Memory B cell (primary cell): Measurements from ENCODE around the gene LDAF1.
"Not testable (repeated sequence)": the region's sequence is repeated elsewhere in the genome, so short reads cannot be mapped to it uniquely, and the experiment has no call there.

Experiments used
- ATAC-seq: fragments of 150-1000 bp; cut with Tn5 transposase; 2 replicates; pipeline ENCODE4 v1.10.0; 2021; ENCODE audit warnings: low read depth, mild to moderate bottlenecking, moderate library complexity
- DNase-seq, 2 donors: peaks; one replicate each; pipeline ENCODE4 v3.0.0; 2022; ENCODE audit warnings: low spot score in 2 of 2
- H3K27ac Mint-ChIP-seq: one replicate; pipeline ENCODE4 v1.8.0; 2022; ENCODE audit warnings: mild to moderate bottlenecking, moderate library complexity, mixed read lengths
- H3K27me3 Mint-ChIP-seq: one replicate; pipeline ENCODE4 v1.8.0; 2022; ENCODE audit warnings: mixed read lengths
- H3K36me3 Mint-ChIP-seq: one replicate; pipeline ENCODE4 v1.8.0; 2022; ENCODE audit warnings: mild to moderate bottlenecking, mixed read lengths
- H3K4me1 Mint-ChIP-seq: one replicate; pipeline ENCODE4 v1.8.0; 2022; ENCODE audit warnings: mixed read lengths
- H3K4me3 Mint-ChIP-seq: one replicate; pipeline ENCODE4 v1.8.0; 2022; ENCODE audit warnings: mild to moderate bottlenecking, moderate library complexity, mixed read lengths
- H3K9me3 Mint-ChIP-seq: one replicate; pipeline ENCODE4 v1.8.0; 2022; ENCODE audit warnings: mixed read lengths

LDAF1 gene

GRCh38 chr16:21169249-21169981 is 10.9 kb downstream of the LDAF1 start:
- Mint-ChIP-seq H3K27me3 (no peaks in the 10 kb centered on the region), H3K36me3 (peaks cover 37% of the 10 kb centered on the region), H3K9me3 (no peaks in the 10 kb centered on the region), H3K4me3 (no peak overlapping the region), H3K4me1 (peaks cover 3% of the 10 kb centered on the region), H3K27ac (no peak overlapping the region)
- ATAC-seq (no peak), DNase-seq (no peak)

GRCh38 chr16:21170116-21170515 is 11.6 kb downstream of the LDAF1 start:
- H3K36me3 Mint-ChIP-seq: peaks cover 33% of the 10 kb centered on the region
- not testable (repeated sequence) for ATAC-seq, H3K4me3 Mint-ChIP-seq

GRCh38 chr16:21172650-21173049 is 14.2 kb downstream of the LDAF1 start:
- no peak overlapping the region for H3K4me3 Mint-ChIP-seq
- no peaks in the 10 kb centered on the region for H3K27me3 Mint-ChIP-seq
- no peaks in the 10 kb centered on the region for H3K4me1 Mint-ChIP-seq
- no peak overlapping the region for H3K27ac Mint-ChIP-seq
- no peaks in the 10 kb centered on the region for H3K9me3 Mint-ChIP-seq
- ATAC-seq (no peak), DNase-seq (no peak)
- peaks cover 33% of the 10 kb centered on the region for H3K36me3 Mint-ChIP-seq

More at GRCh38 chr16:21170116-21170515, 11.6 kb downstream of the LDAF1 start:
- not testable (repeated sequence) for H3K27me3 Mint-ChIP-seq, DNase-seq, H3K4me1 Mint-ChIP-seq, H3K9me3 Mint-ChIP-seq, H3K27ac Mint-ChIP-seq

GRCh38 chr16:21175397-21175796 is 16.9 kb downstream of the LDAF1 start:
- no peaks in the 10 kb centered on the region for H3K27me3 Mint-ChIP-seq
- H3K27ac Mint-ChIP-seq: no peak overlapping the region
- peaks cover 47% of the 10 kb centered on the region for H3K36me3 Mint-ChIP-seq
- DNase-seq (no peak), ATAC-seq (no peak)
- no peaks in the 10 kb centered on the region for H3K4me1 Mint-ChIP-seq
- H3K4me3 Mint-ChIP-seq: no peak overlapping the region
- peaks cover 2% of the 10 kb centered on the region for H3K9me3 Mint-ChIP-seq

- H3K4me3 Mint-ChIP-seq: no peak overlapping the region
- peaks cover 9% of the 10 kb centered on the region for H3K9me3 Mint-ChIP-seq
- peaks cover 1% of the 10 kb centered on the region for H3K4me1 Mint-ChIP-seq
- H3K27ac Mint-ChIP-seq: no peak overlapping the region
- ATAC-seq: no peak
- H3K27me3 Mint-ChIP-seq: no peaks in the 10 kb centered on the region
- H3K36me3 Mint-ChIP-seq: peaks cover 53% of the 10 kb centered on the region
- no peak for DNase-seq
These were observed 20.9 kb downstream of the LDAF1 start for GRCh38 chr16:21179126-21179982.

GRCh38 chr16:21179983-21180365 is 21.5 kb downstream of the LDAF1 start:
- Mint-ChIP-seq H3K9me3 (peaks cover 13% of the 10 kb centered on the region), H3K4me1 (peaks cover 6% of the 10 kb centered on the region), H3K4me3 (no peak overlapping the region), H3K27me3 (no peaks in the 10 kb centered on the region), H3K27ac (no peak overlapping the region), H3K36me3 (peaks cover 55% of the 10 kb centered on the region)
- DNase-seq: no peak
- ATAC-seq: no peak

GRCh38 chr16:21183995-21184394 is 25.5 kb downstream of the LDAF1 start:
- H3K27ac Mint-ChIP-seq: peak overlapping the region; percentile 74
- DNase-seq: no peak
- H3K27me3 Mint-ChIP-seq: no peaks in the 10 kb centered on the region
- peaks cover 33% of the 10 kb centered on the region for H3K36me3 Mint-ChIP-seq
- no peak for ATAC-seq
- H3K9me3 Mint-ChIP-seq: peaks cover 12% of the 10 kb centered on the region
- peaks cover 11% of the 10 kb centered on the region for H3K4me1 Mint-ChIP-seq
- no peak overlapping the region for H3K4me3 Mint-ChIP-seq

GRCh38 chr16:21184834-21185233 is 26.4 kb downstream of the LDAF1 start:
- H3K36me3 Mint-ChIP-seq: peaks cover 29% of the 10 kb centered on the region
- no peak for DNase-seq

GRCh38 chr16:21185659-21186325 is 27.3 kb downstream of the LDAF1 start:
- ATAC-seq: no peak
- no peak for DNase-seq
- no peak overlapping the region for H3K27ac Mint-ChIP-seq
- H3K4me1 Mint-ChIP-seq: peaks cover 11% of the 10 kb centered on the region
- H3K36me3 Mint-ChIP-seq: peaks cover 26% of the 10 kb centered on the region
- H3K4me3 Mint-ChIP-seq: no peak overlapping the region
- H3K27me3 Mint-ChIP-seq: no peaks in the 10 kb centered on the region
- H3K9me3 Mint-ChIP-seq: peaks cover 12% of the 10 kb centered on the region

More at GRCh38 chr16:21184834-21185233, 26.4 kb downstream of the LDAF1 start:
- Mint-ChIP-seq H3K4me1 (peaks cover 11% of the 10 kb centered on the region), H3K9me3 (peaks cover 12% of the 10 kb centered on the region), H3K27me3 (no peaks in the 10 kb centered on the region), H3K4me3 (no peak overlapping the region), H3K27ac (peak overlapping the region; percentile 74)
- ATAC-seq: peak; percentile 61

GRCh38 chr16:21186326-21186691 is 27.8 kb downstream of the LDAF1 start:
- Mint-ChIP-seq H3K27ac (no peak overlapping the region), H3K4me1 (peaks cover 11% of the 10 kb centered on the region), H3K27me3 (no peaks in the 10 kb centered on the region), H3K4me3 (no peak overlapping the region), H3K9me3 (peaks cover 12% of the 10 kb centered on the region), H3K36me3 (peaks cover 22% of the 10 kb centered on the region)
- DNase-seq (no peak), ATAC-seq (no peak)

GRCh38 chr16:21189311-21189710 is 30.8 kb downstream of the LDAF1 start:
- Mint-ChIP-seq H3K4me3 (no peak overlapping the region), H3K36me3 (peaks cover 4% of the 10 kb centered on the region), H3K9me3 (peaks cover 5% of the 10 kb centered on the region), H3K27ac (no peak overlapping the region), H3K27me3 (no peaks in the 10 kb centered on the region), H3K4me1 (peaks cover 11% of the 10 kb centered on the region)
- DNase-seq: no peak
- ATAC-seq: no peak

- Mint-ChIP-seq H3K4me1 (peaks cover 8% of the 10 kb centered on the region), H3K36me3 (no peaks in the 10 kb centered on the region), H3K9me3 (no peaks in the 10 kb centered on the region)
These were observed 31.5 kb downstream of the LDAF1 start for GRCh38 chr16:21190013-21190412.

GRCh38 chr16:21190599-21190998 is 32.1 kb downstream of the LDAF1 start:
- H3K27me3 Mint-ChIP-seq: no peaks in the 10 kb centered on the region
- no peak overlapping the region for H3K27ac Mint-ChIP-seq
- no peak overlapping the region for H3K4me3 Mint-ChIP-seq
- H3K4me1 Mint-ChIP-seq: peaks cover 8% of the 10 kb centered on the region
- H3K9me3 Mint-ChIP-seq: no peaks in the 10 kb centered on the region
- no peak for DNase-seq
- no peaks in the 10 kb centered on the region for H3K36me3 Mint-ChIP-seq
- no peak for ATAC-seq

More at GRCh38 chr16:21190013-21190412, 31.5 kb downstream of the LDAF1 start:
- Mint-ChIP-seq H3K4me3 (no peak overlapping the region), H3K27me3 (no peaks in the 10 kb centered on the region), H3K27ac (no peak overlapping the region)
- ATAC-seq (no peak), DNase-seq (no peak)

GRCh38 chr16:21192991-21193390 is 34.5 kb downstream of the LDAF1 start:
- no peaks in the 10 kb centered on the region for H3K27me3 Mint-ChIP-seq
- H3K27ac Mint-ChIP-seq: no peak overlapping the region
- ATAC-seq (no peak), DNase-seq (no peak)
- no peaks in the 10 kb centered on the region for H3K9me3 Mint-ChIP-seq
- H3K36me3 Mint-ChIP-seq: no peaks in the 10 kb centered on the region
- no peak overlapping the region for H3K4me3 Mint-ChIP-seq
- peaks cover 13% of the 10 kb centered on the region for H3K4me1 Mint-ChIP-seq
